GM10266 (cell line): ENCODE measurements around the gene WDR31.

Experiments used
- DNase-seq: peaks from one replicate; pipeline ENCODE4 v3.0.0; 2012; ENCODE audit errors: extremely low spot score
- CTCF ChIP-seq: IDR thresholded peaks from 2 replicates; pipeline ENCODE4 v1.5.1; 2012; ENCODE audit warnings: mild to moderate bottlenecking, low read depth; ENCODE audit not compliant: control insufficient read depth, insufficient read depth; ENCODE audit errors: missing control alignments

Gene WDR31

GRCh38 chr9:113281356-113281755 is 58.7 kb downstream of the WDR31 start:
- TF ChIP-seq CTCF: no peak
- DNase-seq: no peak

GRCh38 chr9:113278840-113279239 is 61.2 kb downstream of the WDR31 start:
- no peak for DNase-seq
- TF ChIP-seq CTCF: no peak

- no peak for TF ChIP-seq CTCF
- peak; percentile 91 for DNase-seq
These were observed 64.6 kb downstream of the WDR31 start, which contains the start of the genes CDC26 and PRPF4 for GRCh38 chr9:113275157-113276131. Gene CDC26 (minus strand): TSS chr9:113275572. CDS start chr9:113272507, 3,065 bp downstream. Gene PRPF4 (plus strand): TSS chr9:113275658. CDS start chr9:113275744, 86 bp downstream.

GRCh38 chr9:113274474-113275156 is 65.5 kb downstream of the WDR31 start:
- peak; percentile 48 for DNase-seq
- TF ChIP-seq CTCF: peak; percentile 68

- no peak for TF ChIP-seq CTCF
- DNase-seq: no peak
These were observed 70.2 kb downstream of the WDR31 start for GRCh38 chr9:113269871-113270270.

- no peak for TF ChIP-seq CTCF
- DNase-seq: no peak
These were observed 70.7 kb downstream of the WDR31 start for GRCh38 chr9:113269355-113269754.
